ENCODE data around the gene ADCK1.

GRCh38 chr14:77964586-77964985, 164.7 kb downstream of the ADCK1 start:
- TF ChIP-seq POLR2A (IDR thresholded peaks at IDR 0.05) (no peak), CTCF (IDR thresholded peaks at IDR 0.05) (no peak)
